PFSK-1 (cell line): Measurements from ENCODE around the gene PUDP.

ENCODE experiments used
- FOXP2 ChIP-seq: optimal IDR thresholded peaks from 2 replicates; pipeline ENCODE3; 2011; ENCODE audit warnings: borderline replicate concordance, control low read depth, inconsistent platforms; ENCODE audit not compliant: insufficient read depth; ENCODE audit errors: extremely low read length, extremely low read depth
- POLR2AphosphoS5 ChIP-seq: IDR thresholded peaks from 2 replicates; pipeline ENCODE4 v1.6.1; 2012; ENCODE audit warnings: low read depth, mild to moderate bottlenecking, control low read depth, low read length, moderate library complexity
- SIN3A ChIP-seq: IDR thresholded peaks from 2 replicates; pipeline ENCODE4 v1.6.1; 2012; ENCODE audit warnings: mild to moderate bottlenecking, low read length, moderate library complexity, borderline replicate concordance; ENCODE audit not compliant: insufficient read depth
- TAF1 ChIP-seq: IDR thresholded peaks from 2 replicates; pipeline ENCODE4 v1.6.1; 2012; ENCODE audit warnings: low read length, control low read depth, borderline replicate concordance; ENCODE audit not compliant: insufficient read depth
- TF ChIP-seq, protein P1 (sequence below), 2 experiments: IDR thresholded peaks; 2 replicates each; pipeline versions ENCODE4 v1.6.1 to v1.8.0; 2011 to 2012; ENCODE audit warnings: low read depth in 2 of 2, low read length in 2 of 2, control low read depth in 1 of 2, inconsistent platforms in 1 of 2, mild to moderate bottlenecking in 1 of 2, moderate library complexity in 1 of 2; ENCODE audit not compliant: insufficient read depth in 1 of 2

The PUDP gene

DNA sequence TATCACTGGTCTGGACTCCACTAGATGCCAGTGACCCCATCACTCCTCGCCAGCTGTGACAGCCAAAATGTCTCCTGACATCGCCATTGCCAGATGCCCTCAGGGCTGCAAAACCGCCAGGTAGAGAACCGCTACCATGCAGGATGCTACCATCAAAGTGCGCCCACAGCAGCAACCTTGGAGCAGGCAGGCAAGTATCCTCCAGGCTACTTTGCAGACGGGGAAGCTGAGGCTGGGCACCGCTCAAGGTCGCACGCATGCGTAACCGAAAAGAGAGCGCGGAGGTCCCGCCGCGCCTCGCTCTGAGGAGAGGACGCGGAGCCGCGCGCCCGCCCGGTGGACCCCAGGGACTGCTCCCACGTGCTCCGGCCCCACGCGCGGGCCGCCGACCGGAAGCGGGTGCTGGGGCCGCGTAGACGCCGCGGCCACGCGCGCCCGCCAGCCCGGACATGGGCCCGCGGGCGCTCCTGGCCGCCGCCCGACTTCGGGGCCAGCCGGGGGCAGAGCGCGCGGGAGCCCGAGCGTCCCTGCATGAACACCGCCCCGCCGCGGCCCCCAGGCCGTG, 458 bp downstream of the PUDP start, which contains the start of gene STS:
TSS of gene STS (plus strand) at position 300 of the 565 bp plus-strand sequence. CDS start 105,488 bp downstream, outside the sequence.
- TF ChIP-seq POLR2AphosphoS5 (no peak), TAF1 (no peak), SIN3A (no peak), FOXP2 (no peak)
- TF ChIP-seq, protein P1, sequence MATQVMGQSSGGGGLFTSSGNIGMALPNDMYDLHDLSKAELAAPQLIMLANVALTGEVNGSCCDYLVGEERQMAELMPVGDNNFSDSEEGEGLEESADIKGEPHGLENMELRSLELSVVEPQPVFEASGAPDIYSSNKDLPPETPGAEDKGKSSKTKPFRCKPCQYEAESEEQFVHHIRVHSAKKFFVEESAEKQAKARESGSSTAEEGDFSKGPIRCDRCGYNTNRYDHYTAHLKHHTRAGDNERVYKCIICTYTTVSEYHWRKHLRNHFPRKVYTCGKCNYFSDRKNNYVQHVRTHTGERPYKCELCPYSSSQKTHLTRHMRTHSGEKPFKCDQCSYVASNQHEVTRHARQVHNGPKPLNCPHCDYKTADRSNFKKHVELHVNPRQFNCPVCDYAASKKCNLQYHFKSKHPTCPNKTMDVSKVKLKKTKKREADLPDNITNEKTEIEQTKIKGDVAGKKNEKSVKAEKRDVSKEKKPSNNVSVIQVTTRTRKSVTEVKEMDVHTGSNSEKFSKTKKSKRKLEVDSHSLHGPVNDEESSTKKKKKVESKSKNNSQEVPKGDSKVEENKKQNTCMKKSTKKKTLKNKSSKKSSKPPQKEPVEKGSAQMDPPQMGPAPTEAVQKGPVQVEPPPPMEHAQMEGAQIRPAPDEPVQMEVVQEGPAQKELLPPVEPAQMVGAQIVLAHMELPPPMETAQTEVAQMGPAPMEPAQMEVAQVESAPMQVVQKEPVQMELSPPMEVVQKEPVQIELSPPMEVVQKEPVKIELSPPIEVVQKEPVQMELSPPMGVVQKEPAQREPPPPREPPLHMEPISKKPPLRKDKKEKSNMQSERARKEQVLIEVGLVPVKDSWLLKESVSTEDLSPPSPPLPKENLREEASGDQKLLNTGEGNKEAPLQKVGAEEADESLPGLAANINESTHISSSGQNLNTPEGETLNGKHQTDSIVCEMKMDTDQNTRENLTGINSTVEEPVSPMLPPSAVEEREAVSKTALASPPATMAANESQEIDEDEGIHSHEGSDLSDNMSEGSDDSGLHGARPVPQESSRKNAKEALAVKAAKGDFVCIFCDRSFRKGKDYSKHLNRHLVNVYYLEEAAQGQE (IDR thresholded peaks at IDR 0.05; ENCODE audit: insufficient read depth in 1 of 2, low read depth in 2 of 2, low read length in 2 of 2), result no peak

DNA sequence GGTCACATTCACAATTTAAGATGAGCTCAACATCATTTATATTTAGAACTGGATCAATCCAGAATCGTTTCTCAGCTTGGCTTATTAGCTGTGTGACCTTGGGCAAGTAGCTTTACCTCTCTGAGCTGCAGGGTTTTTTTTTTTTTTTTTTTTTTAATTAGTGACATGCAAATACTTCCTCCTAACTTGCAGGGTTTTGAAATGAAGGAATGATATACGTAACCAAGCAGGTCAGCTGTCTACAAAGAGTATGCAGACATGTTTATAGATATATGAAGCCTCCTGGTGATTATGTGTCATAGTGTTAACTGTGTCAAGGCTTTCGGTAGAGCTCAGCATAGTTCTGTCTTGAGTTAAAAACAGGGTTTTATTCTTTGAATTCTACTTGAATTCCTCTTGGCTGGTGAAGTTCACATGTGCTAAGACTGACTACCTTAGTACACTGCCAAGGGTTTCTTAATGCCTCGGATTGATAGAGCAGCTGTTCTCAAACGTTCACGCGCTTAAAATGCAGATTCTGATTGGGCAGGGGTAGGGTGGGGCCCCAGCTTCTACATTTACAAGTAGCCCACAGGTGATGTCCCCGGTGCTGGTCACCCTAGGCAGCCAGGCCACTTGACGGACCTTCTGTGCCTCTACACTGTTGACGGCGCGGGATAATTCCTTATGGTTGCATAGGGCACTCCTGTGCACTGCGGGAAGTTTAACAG, 1.1 kb downstream of the PUDP start:
- no peak for TF ChIP-seq FOXP2
- no peak for TF ChIP-seq TAF1
- TF ChIP-seq, protein P1 (IDR thresholded peaks at IDR 0.05; ENCODE audit: insufficient read depth in 1 of 2, low read depth in 2 of 2, low read length in 2 of 2), result no peak
- TF ChIP-seq POLR2AphosphoS5, result no peak
- no peak for TF ChIP-seq SIN3A

DNA sequence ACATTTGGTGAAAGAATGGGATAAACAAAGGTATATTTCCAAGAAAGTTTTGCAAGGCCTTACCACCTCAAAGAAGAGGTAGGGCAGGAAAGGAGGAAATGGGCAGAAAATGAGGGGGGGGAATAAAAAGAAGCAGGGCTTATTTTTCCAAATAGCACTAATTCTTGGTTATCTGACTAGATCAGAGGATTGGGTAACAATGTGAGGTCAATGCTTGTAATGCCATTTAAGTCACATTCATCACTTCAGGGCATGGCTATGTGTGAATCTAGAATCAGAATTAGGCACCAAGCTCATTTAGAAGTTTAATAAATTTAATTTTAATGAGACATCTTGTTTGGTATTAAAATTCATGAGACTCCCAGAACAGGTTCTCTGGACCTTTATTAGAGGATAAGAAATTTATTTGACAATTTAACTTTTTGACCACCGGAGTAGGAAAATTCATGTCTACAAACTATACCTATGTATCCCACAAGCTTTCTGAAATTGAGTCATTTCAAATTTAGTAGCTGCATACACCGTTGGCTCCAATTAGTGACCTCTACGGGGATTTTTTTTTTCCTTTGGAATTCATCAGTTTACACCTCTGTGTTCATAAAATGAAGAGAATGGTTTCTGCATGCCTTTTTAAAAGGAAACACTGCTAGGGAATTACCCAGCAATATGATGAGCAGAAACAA, 1.8 kb downstream of the PUDP start:
- no peak for TF ChIP-seq TAF1

DNA sequence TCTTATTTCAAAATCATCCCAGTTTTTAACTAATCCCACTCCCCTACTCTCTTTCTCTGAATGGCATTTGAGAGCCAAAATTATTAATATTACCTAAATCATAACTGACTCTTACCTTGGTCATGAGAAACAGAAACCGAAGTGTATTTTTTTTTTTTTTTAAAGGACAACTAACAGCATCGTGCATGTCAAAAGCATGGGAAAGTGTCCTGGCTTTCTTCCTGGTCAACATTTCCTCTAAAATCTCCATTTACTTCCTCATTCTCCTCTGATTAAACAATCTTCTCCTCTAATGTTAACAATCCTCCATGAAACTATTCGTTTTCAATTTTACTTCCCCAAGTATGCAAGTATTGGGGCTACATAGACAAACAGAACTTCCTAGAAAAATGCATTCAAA, 2.5 kb downstream of the PUDP start:
- TF ChIP-seq SIN3A, result no peak
- TF ChIP-seq POLR2AphosphoS5, result no peak
- TF ChIP-seq FOXP2, result no peak

DNA sequence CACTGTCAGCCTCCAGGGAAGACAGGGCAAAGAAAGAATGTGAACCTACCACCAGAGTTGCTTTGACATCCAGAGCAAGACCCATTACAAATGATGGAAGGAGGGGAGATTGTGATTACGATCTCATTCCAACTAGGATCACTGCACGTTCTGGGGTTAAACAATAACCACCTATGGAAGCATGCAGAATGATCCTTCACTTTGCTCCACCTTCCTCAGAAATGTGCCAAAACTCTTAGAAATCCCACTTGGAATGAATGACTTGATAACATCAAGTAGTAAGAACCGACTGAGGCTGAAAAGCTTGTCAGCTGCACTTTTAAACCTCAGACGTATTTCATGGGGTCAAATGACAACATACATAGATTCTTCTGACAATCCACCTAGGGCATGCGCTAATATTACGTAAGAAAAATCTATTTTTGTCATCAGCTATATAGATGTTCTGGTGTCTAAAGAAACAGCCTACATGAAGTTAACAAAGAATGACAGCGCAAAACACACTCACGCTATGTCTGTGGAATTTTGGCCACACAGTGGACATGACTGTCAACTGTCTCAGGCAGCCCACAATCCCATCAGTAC, 3.9 kb downstream of the PUDP start:
- no peak for TF ChIP-seq TAF1
- no peak for TF ChIP-seq FOXP2

DNA sequence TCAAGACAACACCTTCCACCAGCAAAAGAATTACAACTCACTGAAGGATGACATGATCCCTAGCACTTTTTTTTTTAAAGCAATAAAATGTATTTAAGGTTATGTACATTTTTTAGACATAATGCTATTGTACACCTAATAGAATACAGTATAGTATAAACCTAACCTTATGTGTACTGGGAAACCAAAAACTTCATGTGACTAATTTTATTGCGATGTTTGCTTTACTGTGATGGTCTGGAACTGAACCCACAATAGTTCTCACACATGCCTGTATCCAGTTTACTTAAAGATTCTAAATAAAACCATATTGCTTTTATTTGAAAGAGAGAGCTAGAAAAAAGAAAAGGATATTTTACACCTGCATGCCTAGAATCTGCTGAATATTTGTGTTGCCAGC, 4.9 kb downstream of the PUDP start:
- TF ChIP-seq, protein P1 (IDR thresholded peaks at IDR 0.05; ENCODE audit: insufficient read depth in 1 of 2, low read depth in 2 of 2, low read length in 2 of 2), result no peak
- no peak for TF ChIP-seq SIN3A
- TF ChIP-seq FOXP2, result no peak
- TF ChIP-seq POLR2AphosphoS5, result no peak
- no peak for TF ChIP-seq TAF1
